Astrocyte (in vitro differentiated cells and primary cell): ENCODE data around the gene RNF34.

ENCODE experiments used
- CTCF ChIP-seq: IDR thresholded peaks from 2 replicates; pipeline ENCODE4 v1.5.1; 2011; ENCODE audit warnings: low read depth, mild to moderate bottlenecking, inconsistent platforms, low read length, moderate library complexity; ENCODE audit not compliant: insufficient read depth
- EZH2 ChIP-seq: IDR thresholded peaks from 2 replicates; pipeline ENCODE4 v1.6.1; 2012; ENCODE audit warnings: mild to moderate bottlenecking, low read length, inconsistent platforms; ENCODE audit not compliant: insufficient read depth

GRCh38 chr12:121453629-121454028, 53.7 kb downstream of the RNF34 start:
- TF ChIP-seq CTCF (no peak), EZH2 (no peak)
